ENCODE data around the gene CBLB.

Gene CBLB

GRCh38 chr3:105611304-105612192, 257.3 kb downstream of the CBLB start:
- no peak for DNase-seq

GRCh38 chr3:105610473-105610872, 258.3 kb downstream of the CBLB start:
- DNase-seq, result no peak

- no peak for DNase-seq
Measured at GRCh38 chr3:105608623-105609022, 260.2 kb downstream of the CBLB start.

- no peak for DNase-seq
Measured at GRCh38 chr3:105606016-105606415, 262.8 kb downstream of the CBLB start.

Data from central memory CD4-positive, alpha-beta T cell (primary cell).